Stimulated activated naive CD8-positive, alpha-beta T cell treated with anti-CD3 and anti-CD28 coated beads, Interleukin-15, Interleukin-2, amounts not matched to agents 100 U/mL and 50 U/mL, for 24 hours (primary cell): Measurements from ENCODE around the gene IFT22.
A peak's percentile ranks its signal among the peaks of the same experiment; 100 is the strongest.
"Not testable (repeated sequence)": the region's sequence is repeated elsewhere in the genome, so short reads cannot be mapped to it uniquely, and the experiment has no call there.

Experiments used
- ATAC-seq: fragments of 150-1000 bp; cut with Tn5 transposase; one replicate; pipeline ENCODE4 v1.10.0; 2021
- DNase-seq: peaks from one replicate; pipeline ENCODE4 v3.0.0; 2021

IFT22 gene

DNA sequence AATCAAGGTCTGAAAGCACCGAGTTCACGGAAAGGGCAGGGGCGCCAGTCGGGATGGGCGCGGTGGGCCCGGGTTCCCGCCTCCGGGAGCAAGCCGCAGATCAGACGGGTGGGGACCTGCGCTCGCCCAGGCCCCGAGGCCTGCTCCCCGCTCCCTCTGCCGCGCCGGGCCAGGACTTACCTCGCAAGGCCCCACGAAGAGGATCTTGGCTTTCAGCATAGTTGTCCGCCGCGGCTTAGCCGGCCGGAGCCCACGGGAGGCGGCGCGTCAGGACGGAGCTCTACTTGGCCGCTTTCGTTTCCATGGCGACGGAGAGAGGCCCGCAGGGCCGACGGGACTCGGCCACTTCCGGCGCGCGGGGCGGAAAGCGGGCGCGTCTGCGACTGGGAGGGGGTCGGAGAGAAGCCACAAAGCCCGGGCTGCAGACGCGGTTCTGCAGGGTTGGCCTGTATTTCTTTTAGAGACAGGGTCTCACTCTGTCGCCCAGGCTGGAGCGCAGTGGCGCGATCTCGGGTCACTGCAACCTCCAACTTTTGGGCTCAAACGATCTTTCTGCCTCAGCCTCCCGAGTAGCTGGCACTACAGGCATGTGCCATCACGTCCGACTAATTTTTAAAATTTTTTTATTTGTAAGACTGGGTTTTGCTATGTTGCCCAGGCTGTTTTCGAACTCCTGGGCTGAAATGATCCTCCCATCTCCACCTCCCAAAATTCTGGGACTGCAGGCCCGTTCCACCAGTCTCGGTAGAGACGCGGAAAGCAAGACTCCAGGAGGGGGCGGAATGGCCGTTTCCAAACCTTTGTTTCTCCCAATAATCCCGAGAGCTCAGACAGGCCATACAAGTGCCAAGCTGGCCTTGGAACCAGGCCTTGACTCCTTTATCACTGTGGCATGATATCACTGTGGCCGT lies at the start of gene IFT22:
Gene IFT22, minus strand, starts transcription at position 322 of the 911 bp plus-strand sequence. Its CDS starts 103 bp downstream, at position 219.
- peak; percentile 93 for DNase-seq
- ATAC-seq, result peak; percentile 94

DNA sequence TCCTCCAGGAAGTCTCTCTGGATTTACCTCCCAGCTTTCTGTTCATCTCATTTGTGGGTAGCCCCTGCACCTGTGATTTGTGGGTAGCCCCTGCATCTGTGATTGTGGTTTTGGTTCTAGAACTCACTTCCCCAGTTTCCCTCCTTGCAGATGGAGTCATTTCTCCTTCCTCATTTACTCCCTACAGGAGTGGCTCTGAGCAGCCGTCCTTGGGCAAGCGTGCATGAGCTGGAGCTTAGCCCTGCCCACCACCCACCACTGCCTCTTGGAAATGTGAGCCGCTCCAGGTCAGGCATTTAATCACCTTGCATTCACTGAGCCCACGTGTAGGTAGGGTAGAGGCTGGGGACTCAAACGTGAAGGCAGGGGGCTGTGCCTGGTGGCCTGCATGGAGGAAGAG lies 49.2 kb upstream of the IFT22 start:
- DNase-seq (no peak), ATAC-seq (no peak)

DNA sequence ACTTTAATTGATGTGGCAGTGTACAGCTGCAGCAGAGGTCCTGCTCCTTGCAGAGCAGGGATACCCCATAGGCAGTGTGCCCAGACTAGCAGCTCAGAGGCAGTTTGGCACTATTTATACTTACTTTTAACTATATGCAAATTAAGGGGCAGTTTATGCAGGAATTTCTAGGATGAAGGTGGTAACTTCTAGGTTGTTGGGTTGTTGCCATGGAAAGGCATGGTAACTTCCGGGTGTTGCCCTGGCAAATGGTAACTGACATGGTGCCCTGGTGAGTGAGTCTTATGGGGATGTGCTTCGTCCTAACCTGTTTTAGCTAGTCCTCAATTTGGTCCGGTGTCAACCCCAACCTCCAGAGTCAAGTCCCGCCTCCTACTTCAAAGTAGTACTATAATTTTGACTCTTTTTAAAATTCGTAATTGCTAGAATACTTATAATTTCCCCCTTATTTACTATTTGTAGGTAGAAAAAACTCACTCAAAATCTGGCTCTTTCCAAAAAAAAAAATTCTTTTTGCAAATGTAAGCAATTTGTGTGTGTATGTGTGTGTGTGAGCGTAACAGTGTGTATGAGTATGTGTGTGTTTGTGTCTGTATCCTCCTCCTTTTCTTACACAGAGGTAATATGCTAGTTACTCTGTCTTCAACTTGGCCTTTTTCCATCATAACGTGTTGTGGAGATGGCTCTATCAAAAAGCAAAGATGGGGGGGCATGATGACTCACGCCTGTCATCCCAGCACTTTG lies 47.0 kb upstream of the IFT22 start:
- DNase-seq (no peak), ATAC-seq (no peak)

DNA sequence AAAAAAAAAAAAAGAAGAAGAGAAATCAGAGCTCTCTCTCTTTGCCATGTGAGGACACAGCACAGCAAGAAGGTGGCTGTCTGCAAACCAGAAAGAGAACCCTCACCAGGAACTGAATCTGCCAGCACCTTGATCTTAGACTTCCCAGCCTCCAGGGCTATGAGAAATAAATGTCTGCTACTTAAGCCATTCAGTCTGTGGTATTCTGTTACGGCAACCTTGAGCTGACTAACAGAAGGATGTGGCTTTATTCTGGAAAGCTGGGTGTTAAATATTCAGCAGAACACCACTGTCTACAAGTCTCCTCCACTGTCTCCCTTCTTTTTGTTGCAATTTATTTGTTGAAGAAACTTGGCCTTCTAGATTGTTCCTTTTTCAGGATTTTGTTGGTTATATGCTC lies 46.1 kb upstream of the IFT22 start:
- ATAC-seq (no peak), DNase-seq (no peak)

DNA sequence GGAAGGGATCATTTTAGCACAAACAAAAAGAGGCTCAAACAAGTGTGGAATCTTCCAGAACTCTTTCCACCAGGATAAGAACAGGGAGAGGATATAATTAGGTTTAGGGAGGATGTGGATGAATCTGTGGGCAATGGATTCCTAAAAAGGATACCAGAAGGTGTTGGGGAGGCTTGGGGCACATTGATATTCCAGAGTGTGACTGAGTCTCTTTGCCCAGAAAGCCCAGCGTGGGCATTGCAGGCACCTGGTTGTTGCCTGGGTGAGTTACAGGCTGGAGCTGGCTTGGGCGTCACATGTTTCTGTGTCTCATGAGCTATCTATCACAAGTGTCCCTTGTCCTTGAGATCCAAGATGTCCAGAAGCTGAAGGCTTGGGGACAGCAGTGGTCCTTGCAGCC lies 44.3 kb upstream of the IFT22 start:
- DNase-seq (no peak), ATAC-seq (no peak)

DNA sequence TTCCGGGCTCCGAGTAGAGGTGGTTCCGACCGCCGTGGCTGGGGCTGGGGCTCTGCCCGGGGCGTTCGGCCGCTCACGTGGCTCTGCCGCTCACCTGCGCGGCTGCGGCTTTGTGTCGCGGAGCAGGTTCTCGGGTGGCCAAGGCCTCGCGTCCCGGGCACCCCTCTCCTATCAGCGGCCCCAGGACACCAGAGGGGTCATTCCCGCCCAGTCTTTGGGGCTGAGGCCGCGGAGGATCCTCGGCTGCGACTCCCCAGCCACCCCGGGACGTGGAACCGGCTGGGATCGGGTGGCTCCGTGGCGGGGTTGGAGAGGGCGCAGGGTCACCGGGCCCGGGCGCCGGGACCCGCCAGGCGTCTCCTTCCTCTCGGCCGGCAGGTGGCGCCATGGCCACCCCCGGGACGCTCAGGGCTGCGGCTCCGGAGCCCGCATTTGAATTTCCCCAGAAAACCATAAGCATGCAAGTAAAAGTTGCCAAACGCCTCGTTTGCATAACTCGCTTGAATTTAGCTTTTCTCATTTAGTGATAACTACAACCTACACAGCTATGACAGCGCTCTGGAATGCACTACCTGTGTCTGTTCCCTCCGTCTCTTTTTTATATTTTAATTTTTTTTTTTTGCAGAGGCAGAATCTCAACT lies 42.2 kb upstream of the IFT22 start:
- peak; percentile 89 for ATAC-seq

DNA sequence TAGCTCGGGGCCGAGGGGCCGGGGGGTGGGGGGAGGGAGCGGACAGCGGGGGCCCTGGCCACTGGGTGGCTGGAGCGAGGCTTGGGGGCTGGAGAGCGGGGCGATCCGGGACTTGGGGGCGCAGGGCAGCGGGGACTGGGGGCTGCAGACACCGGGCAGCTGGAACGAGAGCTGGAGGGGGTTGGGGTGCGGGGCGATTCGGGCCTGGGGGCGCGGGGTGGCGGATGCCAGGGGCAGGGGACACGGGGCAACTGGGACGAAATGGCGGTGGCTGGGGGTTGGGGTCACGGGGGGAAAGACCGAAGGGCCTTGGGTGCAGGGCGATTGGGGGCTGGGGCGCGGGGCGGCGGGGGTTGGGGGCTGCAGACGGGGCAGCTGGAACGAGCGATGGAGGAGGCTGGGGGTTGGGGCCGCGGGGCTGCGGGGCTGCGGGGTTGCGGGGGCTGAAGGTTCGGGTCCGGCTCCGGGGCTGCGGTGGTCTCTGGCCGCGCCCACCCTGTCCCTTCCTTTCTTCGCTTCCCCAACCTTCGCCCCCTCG lies 41.7 kb upstream of the IFT22 start:
- DNase-seq, result no peak
- no peak for ATAC-seq

More for the DNA sequence above, 42.2 kb upstream of the IFT22 start:
- peak; percentile 77 for DNase-seq

DNA sequence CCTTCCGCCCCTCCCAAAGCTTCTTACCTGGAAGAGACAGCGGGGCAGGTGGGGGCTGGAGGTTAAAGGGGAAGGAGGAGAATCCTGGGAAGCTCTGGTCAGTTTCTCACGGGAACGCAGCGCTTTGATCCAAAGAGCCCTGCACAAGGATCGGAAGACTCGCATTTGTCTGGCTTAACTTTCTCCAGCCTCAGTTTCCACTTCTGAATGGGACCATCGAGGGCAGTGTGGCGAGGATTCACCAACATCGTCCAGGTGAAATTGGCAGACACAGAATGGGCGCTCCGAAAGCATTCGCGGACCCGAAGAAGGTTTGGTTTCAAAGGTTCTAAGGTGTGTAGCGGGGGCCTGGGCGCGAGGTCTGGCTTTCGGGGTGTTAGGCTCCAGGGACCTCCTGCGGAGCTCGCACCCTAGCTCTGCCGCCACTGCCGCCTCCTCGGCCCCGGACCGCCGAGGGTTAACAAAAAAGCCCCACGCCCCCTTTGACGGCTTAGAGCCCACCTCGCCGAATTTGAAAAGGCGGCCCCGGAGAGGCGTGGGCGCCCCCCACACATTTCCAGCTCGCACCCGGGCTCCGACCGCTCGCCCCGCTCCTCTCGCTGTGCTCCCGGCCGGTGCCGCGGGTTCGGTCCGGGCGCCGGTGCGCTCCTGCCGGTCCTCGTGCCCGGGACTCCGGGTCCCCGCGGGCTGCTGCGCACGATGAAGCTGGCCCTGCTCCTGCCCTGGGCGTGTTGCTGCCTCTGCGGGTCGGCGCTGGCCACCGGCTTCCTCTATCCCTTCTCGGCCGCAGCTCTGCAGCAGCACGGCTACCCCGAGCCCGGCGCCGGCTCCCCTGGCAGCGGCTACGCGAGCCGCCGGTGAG lies 41.0 kb upstream of the IFT22 start, which contains the start of gene COL26A1:
Gene COL26A1, plus strand, starts transcription at position 542 of the 862 bp plus-strand sequence. Its CDS starts 158 bp downstream, at position 700.
- ATAC-seq, result peak; percentile 8
- peak; percentile 10 for DNase-seq

DNA sequence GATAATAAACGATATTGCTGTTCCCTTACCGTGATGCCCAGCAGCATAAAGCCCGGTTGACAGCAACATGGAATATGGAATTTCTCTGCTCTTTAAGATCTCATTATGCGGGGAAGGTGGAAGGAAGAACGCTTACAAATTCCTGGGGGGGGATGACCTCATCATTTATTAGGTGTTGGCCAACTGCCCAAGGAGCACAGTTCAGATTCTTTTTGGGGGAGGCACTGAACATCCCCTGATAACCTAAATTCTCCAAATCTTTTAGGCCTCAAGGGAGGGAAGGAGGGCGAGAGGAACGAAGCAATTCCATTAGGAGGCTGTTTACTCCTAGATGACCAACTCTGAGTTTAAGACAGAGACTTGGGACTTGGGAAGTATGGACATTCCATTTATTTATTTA lies 35.8 kb upstream of the IFT22 start:
- ATAC-seq (no peak), DNase-seq (no peak)

DNA sequence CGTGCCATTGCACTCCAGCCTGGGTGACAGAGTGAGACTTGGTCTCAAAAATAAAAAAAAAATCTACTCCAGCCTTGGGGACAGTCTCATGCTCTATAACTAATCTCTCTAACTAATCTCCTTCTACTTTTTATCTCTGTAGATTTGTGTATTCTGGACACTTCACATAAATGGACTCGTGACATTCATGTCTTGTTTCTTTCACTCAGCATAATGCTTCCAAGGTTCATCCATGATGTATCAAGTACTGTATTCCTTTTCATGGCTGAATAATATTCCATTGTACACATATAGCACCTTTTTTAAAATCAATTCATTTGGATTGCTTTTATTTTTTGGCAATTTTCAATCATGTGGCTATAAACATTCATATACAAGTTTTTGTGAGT lies 31.3 kb upstream of the IFT22 start:
- DNase-seq (no peak), ATAC-seq (no peak)

DNA sequence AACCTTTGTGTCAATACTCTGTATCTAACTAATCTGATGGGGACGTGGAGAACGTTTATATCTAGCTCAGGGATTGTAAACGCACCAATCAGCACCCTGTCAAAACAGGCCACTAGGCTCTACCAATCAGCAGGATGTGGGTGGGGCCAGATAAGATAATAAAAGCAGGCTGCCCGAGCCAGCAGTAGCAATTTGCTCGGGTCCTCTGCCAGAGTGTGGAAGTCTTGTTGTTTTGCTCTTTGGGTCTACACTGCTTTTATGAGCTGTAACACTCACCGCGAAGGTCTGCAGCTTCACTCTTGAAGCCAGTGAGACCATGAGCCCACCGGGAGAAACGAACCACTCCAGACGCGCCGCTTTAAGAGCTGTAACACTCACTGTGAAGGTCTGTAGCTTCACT lies 27.7 kb upstream of the IFT22 start:
- ATAC-seq, DNase-seq: not testable (repeated sequence)

DNA sequence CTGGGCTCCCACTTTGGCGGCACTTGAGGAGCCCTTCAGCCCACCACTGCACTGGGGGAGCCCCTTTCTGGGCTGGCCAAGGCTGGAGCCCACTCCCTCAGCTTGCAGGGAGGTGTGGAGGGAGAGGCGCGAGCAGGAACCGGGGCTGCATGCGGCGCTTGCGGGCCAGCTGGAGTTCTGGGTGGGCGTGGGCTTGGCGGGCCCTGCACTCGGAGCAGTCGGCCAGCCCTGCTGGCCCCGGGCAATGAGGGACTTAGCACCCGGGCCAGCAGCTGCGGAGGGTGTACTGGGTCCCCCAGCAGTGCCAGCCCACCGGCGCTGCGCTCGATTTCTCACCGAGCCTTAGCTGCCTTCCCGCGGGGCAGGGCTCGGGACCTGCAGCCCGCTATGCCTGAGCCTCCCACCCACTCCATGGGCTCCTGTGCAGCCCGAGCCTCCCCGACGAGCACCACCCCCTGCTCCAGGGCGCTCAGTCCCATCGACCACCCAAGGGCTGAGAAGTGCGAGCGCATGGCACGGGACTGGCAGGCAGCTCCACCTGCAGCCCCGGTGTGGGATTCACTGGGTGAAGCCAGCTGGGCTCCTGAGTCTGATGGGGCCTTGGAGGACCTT lies 26.9 kb upstream of the IFT22 start:
- DNase-seq, ATAC-seq: not testable (repeated sequence)

DNA sequence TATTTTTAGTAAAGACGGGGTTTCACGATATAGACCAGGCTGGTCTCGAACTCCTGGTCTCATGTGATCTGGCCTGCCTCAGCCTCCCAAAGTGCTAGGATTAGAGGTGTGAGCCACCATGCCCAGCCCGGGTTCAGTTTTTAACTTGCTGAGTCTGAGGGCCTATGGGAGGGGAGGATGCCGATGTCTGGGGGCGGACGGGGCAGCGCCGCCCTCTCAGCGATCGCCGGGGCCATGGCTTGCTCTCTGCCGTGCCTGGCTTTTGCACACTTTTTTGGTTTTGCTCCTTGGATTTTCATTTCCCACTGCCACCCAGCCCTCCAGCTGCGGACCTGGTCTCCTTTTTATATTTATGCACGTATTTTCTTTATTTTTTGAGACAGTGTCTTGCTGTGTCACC lies 25.9 kb upstream of the IFT22 start:
- DNase-seq (no peak), ATAC-seq (no peak)

DNA sequence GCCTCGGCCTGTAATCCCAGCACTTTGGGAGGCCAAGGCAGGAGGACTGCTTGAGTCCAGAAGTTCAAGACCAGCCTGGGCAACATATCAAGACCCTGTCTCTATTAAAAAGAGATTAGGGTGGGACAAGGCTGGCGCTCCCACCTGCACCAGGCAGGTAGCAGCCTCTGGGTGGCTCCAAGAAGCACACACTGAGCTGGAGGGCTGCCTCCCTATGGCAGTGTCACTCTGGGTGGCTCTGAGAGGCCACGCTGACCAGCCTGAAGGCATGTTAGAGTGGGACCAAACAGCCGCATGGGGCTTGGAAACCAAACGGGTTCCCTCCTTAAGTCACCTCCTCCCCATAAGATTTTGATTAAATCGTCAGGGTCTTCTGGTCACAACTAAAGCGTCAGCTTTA lies 21.3 kb upstream of the IFT22 start:
- DNase-seq, result no peak
- ATAC-seq, result no peak

DNA sequence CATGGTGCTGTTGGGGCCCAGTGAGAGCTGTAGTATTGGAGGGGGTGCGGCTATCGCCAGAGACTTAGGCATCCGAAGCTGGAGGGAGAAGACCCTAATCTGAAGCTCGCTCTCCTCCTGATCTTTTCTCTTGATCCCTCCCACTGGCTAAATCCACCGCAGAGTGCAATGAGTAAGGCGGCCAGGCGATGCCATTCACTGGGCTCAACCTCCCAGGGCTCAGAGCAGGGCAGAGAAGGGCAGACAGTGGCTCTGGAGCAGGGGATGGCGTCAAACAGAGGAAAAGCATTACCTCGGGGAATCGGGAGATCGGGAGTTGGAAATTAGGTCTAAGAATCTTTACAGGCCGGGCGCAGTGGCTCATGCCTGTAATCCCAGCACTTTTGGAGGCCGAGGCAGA lies 18.8 kb upstream of the IFT22 start:
- ATAC-seq, result no peak
- DNase-seq, result no peak

DNA sequence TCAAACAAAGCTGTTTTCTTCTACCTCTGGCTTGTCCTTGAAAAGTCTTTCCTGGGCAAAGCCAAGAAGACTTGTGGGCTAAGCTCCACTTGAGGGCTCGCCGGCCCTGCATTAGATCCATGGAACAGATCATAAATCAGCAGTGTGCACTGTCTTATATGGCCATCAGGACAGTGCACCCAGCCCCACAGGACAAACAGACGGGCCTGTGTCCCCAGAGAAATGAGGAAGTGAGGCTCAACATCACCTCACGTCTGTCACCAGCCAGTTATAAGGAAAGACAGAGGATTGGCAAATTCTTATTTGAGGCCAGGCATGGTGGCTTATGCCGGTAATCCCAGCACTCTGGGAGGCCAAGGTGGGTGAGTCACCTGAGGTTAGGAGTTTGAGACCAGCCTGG lies 12.3 kb upstream of the IFT22 start:
- ATAC-seq, result no peak
- DNase-seq, result no peak

DNA sequence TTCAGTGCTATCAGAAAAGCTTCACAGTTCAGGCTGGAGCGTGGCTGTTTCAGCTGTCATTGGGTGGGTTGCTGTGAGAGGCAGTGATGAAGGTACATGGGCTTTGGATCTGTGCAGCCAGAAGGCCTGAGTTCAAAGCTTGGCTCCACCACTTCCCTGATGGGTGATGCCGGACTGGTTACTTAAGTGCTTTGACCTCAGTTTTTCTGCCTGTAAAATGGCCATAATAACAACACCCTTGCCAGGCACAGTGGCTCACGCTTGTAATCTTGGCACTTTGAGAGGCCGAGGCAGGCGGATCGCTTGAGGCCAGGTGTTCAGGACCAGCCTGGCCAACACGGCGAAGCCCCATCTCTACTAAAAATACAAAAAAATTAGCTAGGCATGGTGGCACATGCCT lies 10.4 kb upstream of the IFT22 start:
- no peak for DNase-seq
- no peak for ATAC-seq

DNA sequence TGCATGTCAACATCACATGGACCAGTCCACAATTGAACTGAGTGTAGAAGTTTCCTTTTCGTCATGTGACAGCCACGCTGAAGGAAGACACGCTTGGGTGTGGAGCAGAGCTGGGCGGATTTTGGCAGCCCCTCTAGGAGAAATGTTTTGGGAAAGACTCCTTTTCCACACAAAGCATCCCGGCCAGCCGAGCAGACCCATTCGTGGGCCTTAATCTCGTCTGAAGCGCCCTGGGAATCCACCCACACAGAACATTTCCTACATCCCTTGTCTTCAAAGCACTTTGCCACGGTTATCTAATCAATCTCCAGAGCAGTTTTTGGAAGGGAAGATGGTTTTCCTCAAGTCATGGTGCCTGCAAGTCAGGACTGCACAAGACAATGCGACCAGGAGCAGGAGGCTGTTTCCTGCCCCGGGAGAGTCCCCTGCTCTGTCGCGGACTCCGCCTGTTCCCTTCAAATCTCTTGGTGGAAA lies 8.4 kb upstream of the IFT22 start:
- ATAC-seq, result no peak

DNA sequence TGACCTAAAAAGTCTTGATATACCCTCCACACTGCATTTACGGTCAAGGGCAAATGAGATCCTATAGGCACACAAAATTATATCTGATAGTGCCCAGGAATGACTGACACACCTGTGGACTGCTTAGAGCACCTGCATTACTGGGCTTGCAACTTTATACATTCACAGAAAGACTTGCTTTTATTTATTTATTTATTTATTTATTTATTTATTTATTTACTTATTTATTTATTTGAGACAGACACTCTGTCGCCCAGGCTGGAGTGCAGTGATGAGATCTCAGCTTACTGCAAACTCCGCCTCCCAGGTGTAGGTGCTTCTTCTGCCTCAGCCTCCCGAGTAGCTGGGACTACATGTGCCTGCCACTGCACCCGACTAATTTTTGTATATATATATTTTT lies 6.5 kb upstream of the IFT22 start:
- ATAC-seq (no peak), DNase-seq (no peak)

More for the DNA sequence above, 8.4 kb upstream of the IFT22 start:
- no peak for DNase-seq

DNA sequence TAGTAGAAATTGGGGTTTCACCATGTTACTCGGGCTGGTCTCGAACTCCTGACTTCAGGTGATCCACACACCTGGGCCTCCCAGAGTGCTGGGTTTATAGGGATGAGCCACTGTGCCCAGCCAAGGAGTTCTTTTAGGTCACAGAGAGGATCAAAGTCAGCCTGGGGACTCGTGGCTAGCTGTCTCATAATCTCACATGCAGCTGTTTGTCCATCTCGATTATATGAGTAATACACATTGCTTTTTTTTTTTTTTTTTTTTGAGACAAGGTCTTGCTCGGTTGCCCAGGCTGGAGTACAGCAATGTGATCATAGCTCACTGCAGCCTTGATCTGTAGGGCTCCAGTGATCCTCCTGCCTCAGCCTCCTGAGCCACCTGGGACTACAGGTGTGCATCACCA lies 2.2 kb downstream of the IFT22 start:
- no peak for ATAC-seq
- DNase-seq, result no peak

DNA sequence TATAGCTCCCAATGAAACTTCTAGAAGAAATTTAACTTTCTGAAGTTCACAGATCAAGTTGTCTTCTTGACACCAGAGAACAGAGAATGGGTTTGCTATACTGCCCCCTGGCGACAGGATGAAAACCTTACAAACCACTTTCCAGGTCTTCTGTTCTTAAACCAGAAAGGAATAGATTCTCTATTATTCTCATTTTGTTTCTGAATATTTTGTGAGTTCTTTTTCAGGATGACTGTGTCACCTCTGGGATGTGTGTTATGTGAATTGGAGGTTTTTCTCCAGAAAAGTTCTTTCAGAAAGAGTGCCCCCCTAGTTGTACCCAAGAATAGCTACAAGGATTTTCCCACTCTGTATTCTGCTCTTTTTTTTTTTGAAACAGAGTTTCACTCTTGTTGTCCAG lies 6.3 kb downstream of the IFT22 start:
- DNase-seq (peak; percentile 58), ATAC-seq (no peak)
